Measurements from ENCODE around the gene DGAT2L6. TPM values are rescaled to one million over a fixed set of nuclear protein-coding genes. Genes with fewer than 3 reads are reported as not detected.

DGAT2L6 gene
- total and polyA plus RNA-seq, 10 of the 15 experiments (the other 5 are each of a cell fraction or from before 2014, with no cell fraction given), result 0.08 to 0.58 (median 0.31) TPM; not detected in 3

GRCh38 chrX:70168238-70169188 is 8.8 kb upstream of the DGAT2L6 start (continued):
- TF ChIP-seq MAX (IDR thresholded peaks at IDR 0.05; ENCODE audit: low read depth, low read length) (no peak), SRF (IDR thresholded peaks at IDR 0.05; ENCODE audit: low read depth in 2 of 2, low read length in 2 of 2) (no peak), NR2F1 (conservative IDR thresholded peaks at IDR 0.05) (no peak), IRF4 (IDR thresholded peaks at IDR 0.05; ENCODE audit: low read depth, low read length) (no peak), E2F4 (IDR thresholded peaks at IDR 0.05; ENCODE audit: low read depth, low read length) (no peak), RFX5 (IDR thresholded peaks at IDR 0.05; ENCODE audit: low read depth, low read length) (no peak), POU2F2 (IDR thresholded peaks at IDR 0.05; ENCODE audit: borderline replicate concordance, low read depth, low read length) (no peak)

- WGBS (ENCODE audit: insufficient coverage, insufficient replicate concordance, low lambda C conversion rate, missing lambda C conversion rate), result 55% methylated on average over 7 of the region's 7 CpGs
- in situ Hi-C loops (cut with MboI) (no loop called here), intact Hi-C loops (cut with micrococcal nuclease; ENCODE audit: unreplicated experiment) (no loop called here)
- SMC1A ChIA-PET (ENCODE audit: uncharacterized antibody, unreplicated experiment), result no interaction called here
- DNase-seq (ENCODE audit: low read depth, low spot score) (no peak), ATAC-seq (no peak), FAIRE-seq (no peak)
- H2AFZ ChIP-seq (ENCODE audit: control insufficient read depth, low read depth, low read length), result no peak overlapping the region
- H3K4me2 ChIP-seq (ENCODE audit: control insufficient read depth, insufficient read depth), result no peak overlapping the region
- no peaks in the 10 kb centered on the region for H3K79me2 ChIP-seq (ENCODE audit: control insufficient read depth, insufficient read depth, low read length)
- TF ChIP-seq PML (IDR thresholded peaks at IDR 0.05; ENCODE audit: low read length), result no peak
- no peak for TF ChIP-seq IRF4 (IDR thresholded peaks at IDR 0.05; ENCODE audit: low read depth, low read length)
- no peak for TF ChIP-seq MYB (IDR thresholded peaks at IDR 0.05; ENCODE audit: borderline replicate concordance, low read depth, low read length)
- TF ChIP-seq YY1 (IDR thresholded peaks at IDR 0.05; ENCODE audit: low read depth, low read length), result no peak
- BruUV-seq (replicated peaks), result no TSS peak
- H4K20me1 ChIP-seq (ENCODE audit: control insufficient read depth, insufficient read depth), result no peaks in the 10 kb centered on the region
- peaks cover 3 to 4% of the 10 kb centered on the region in 2 experiments for H3K36me3 ChIP-seq (ENCODE audit: control insufficient read depth in 2 of 2, insufficient read depth in 2 of 2, low read length in 1 of 2)
- no peaks in the 10 kb centered on the region for H3K9me3 ChIP-seq (replicated peaks; ENCODE audit: control insufficient read depth, insufficient read depth, low read length)
- H3K27me3 ChIP-seq (replicated peaks in 1 of 2; ENCODE audit: control insufficient read depth in 2 of 2, insufficient read depth in 2 of 2, low read length in 1 of 2), result no peaks in the 10 kb centered on the region
- no peak overlapping the region for H3K9ac ChIP-seq (ENCODE audit: control insufficient read depth, insufficient read depth, low read length)
- H3K4me3 ChIP-seq, result no peak overlapping the region
- H3K27ac ChIP-seq (ENCODE audit: control insufficient read depth, insufficient read depth), result no peak overlapping the region
- POLR2A ChIA-PET, result no interaction called here
- RAD21 ChIA-PET (ENCODE audit: unreplicated experiment), result interaction anchor here (1.7 to 1.8 kb wide), 2 partner anchors 11 to 36 kb away, joined by 3 to 4 read pairs; partner anchors contain the start of gene IGBP1
- CTCF ChIA-PET, result interaction anchor here (1.2 kb wide), 1 partner anchor 28 kb away, joined by 4 read pairs; no protein-coding TSS in a partner anchor
- no peaks in the 10 kb centered on the region for H3K4me1 ChIP-seq (ENCODE audit: control insufficient read depth, insufficient read depth, low read length)
Measured at GRCh38 chrX:70169281-70169680, 8.0 kb upstream of the DGAT2L6 start.

All from GM12878 (cell line).